ENCODE data around the gene LRRC4C.

The LRRC4C gene

GRCh38 chr11:40838181-40838683, 621.2 kb downstream of the LRRC4C start:
- no peak for DNase-seq

DNA sequence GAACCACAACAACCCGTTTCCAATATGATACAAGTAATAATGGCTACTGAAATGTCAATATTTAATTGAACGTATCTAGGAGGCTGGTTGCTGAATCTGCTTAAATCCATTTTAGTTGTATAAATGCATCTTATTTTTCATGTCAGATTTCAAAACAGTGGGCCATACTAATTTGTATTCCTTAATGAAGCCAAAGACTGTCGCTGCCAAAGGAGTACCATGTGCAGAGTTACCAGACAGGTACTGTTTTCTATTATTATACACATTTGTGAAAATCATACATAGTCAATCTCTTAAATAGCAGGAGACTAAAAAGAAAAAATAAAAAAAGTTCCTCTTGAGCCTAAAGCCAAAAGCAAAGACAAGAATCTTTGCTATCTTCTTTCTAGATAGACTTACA, 632.3 kb downstream of the LRRC4C start:
- DNase-seq, result no peak

DNA sequence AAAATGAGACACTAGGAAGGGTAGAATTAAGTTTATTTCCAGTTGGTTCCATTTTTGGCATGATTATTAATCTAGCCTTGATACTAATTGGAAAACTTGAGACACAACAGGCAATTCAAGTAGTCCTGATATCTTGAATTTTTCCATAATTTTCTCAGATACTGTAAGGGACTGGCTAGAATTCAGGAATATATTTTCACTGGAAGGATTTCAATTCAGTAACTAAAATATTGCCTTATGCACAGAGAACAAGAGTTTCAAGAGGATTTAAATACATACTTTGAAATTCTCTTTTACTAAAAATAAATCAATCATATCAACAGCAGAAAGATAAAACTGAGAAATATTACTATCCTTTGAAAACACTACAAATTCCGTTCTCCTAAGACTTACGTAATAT, 632.9 kb downstream of the LRRC4C start:
- DNase-seq, result no peak

- no peak for DNase-seq
Observed at GRCh38 chr11:40825201-40825834, 634.1 kb downstream of the LRRC4C start.

DNA sequence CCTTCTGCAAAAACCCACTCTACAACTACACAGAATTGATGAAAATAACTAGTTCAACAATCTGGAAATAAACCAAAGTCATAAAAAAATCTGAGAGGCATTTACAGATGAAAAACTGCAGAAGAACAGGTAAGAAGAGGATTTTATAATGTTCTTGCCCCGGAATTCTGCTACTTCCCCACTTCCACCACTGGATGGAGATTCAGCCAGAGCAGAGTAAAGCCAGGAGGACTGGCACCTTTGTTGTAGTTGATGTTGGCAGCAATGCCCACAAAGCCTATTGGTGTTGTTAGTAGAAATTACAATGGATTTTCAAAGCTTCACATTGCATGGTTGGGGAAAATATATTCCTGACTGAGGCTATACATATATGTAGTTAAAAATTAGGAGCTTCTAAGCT, 640.2 kb downstream of the LRRC4C start:
- no peak for DNase-seq

DNA sequence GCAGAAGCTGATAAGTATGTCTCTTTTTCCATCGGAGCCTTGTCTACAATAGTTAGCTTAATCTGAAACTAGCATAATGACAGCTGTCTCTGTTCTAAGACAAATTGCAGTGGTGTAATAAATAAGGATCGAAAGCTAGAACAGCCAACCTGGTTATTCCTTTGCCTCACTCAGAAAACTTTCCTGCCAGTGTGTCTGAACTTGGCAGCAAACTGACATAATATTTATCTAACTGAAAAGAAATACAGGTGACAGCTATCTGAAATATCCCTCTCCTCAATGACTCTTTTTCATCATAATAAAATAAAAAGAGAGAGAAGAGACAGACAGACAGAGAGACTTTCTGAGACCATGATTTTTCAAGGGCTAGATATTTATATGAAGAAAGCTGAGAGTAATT, 642.5 kb downstream of the LRRC4C start:
- DNase-seq, result no peak

- DNase-seq, result no peak
Observed at GRCh38 chr11:40797981-40798380, 661.5 kb downstream of the LRRC4C start.

GRCh38 chr11:40787224-40787623, 672.2 kb downstream of the LRRC4C start:
- DNase-seq, result no peak

DNA sequence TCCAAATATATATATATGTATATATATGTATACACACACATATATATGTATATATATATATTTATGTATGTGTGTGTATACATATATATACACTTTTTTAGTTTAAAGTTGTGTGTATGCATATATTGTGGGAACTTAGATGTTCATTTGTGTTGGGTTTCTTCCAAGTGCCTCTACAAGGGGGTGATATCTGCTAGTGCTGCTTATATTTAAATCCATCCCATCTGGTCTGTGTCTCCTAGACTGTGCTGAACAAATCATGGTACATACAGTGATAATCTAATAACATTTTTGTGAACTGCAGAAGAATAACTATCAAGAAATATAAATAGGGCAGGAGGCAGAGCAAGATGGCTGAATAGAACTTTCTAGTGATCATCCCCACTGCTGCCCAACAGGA, 696.4 kb downstream of the LRRC4C start:
- DNase-seq, result no peak

- no peak for DNase-seq
Observed at GRCh38 chr11:40759341-40759740, 700.1 kb downstream of the LRRC4C start.

DNA sequence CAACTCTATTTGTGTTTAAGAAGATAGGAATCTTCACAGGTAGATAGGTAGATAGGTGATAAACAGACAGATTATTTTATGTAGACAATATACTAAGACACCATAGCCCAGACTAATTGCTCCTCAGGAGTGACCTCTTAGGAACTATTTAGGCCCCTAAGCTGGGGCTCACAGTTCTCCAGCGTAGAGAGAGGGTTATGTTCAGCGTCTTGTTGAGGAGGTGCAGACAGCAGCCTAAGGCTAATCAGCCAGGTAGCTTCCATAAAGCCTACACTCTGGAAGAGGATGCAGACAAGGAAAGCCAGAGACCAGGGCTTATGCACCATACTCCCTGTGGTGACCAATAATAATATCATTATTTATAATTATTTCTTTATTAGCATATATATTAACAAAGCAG, 705.2 kb downstream of the LRRC4C start:
- no peak for DNase-seq

GRCh38 chr11:40746282-40746681, 713.2 kb downstream of the LRRC4C start:
- no peak for DNase-seq

DNA sequence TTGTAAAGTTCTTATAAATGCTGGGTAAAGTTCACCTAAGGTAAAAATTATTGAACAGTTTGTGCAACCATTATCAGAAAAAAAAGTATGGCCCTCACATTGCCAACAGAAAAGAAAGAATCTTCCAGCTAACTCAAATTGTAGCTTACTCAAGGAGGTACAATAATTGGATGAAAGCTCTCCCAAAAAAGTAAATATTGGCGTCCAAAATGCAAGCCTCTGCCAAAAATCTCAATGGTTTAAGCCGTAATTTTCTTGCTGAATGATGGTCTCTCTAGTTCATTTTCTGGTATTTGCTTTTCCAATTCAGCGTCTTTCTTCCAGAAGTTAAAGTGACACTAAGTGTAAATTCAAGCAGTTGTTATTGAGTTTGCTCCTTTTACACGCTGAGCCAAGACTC, 727.3 kb downstream of the LRRC4C start:
- no peak for DNase-seq

- DNase-seq, result no peak
Observed at GRCh38 chr11:40722179-40722795, 737.2 kb downstream of the LRRC4C start.

DNA sequence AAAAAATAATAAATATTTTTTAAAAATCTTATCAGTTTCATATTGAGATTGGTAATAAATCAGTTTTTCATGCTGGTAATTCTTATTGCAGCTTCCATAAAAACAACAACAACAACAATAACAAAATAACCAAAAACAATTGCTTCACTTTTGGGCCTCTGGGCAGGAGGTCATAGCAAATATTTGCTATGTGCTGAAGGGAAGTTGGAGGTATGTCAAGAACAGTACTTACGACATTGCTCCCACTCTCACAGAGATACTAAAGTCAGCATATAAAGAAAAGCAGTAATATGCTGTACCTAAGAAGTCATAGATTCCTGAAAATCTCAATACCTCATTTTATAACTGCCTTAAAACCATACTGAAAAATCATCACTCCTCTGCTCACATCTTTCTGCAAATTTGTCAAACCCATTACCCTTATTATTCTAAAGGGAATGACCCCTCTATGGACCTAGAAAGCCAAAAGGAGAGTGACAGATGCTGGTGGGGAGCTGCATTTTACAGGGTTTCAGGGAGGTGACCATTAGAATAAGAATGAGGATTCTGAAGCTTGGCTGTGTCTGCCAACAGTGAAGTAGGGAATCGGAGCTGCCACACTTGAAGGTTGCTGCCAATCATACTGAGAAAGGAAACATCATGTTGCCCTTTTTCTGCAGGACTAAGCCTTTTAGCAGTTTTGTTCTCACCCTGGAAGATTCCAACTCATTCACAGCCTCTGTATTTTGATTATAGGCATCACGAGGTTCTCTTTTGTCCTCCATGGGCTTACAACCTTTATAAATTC, 742.9 kb downstream of the LRRC4C start:
- no peak for DNase-seq

- no peak for DNase-seq
Observed at GRCh38 chr11:40713083-40713482, 746.4 kb downstream of the LRRC4C start.

DNA sequence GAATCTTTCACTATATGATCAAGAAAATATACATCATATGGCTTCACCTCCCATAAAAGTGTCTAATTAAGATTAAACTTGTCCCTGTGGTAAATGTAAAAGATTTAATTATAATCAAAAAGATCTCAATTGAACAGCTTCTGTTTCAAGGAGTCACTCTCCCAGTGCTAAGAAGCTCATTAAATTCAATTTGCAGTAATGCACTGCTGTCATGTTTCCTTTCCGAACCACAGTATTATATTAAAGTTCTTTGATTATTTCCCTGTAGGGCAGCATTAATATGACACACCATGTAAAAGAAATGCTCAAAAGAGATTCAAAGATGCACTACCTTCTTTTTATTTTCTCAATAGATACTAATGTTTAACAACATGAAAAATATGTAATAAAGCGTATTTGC, 758.4 kb downstream of the LRRC4C start:
- no peak for DNase-seq

DNA sequence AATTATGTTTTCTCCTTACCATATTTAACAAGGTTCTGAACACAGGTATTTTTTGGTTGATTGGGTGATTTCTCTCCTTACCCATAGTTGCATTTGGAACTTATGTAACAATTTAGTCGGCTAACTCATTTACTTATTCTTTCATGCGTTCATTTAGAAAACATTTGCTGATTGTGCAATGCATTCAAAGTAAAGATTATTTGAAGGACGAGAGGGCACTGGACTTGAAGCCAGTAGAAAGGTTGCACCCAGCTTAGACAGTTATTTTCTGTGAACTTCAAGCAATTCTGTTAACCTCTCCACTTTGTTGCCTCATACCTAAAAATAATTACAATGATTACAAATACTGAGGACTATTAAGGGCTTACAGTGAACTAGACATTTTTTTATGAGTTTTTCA, 769.6 kb downstream of the LRRC4C start:
- no peak for DNase-seq

DNA sequence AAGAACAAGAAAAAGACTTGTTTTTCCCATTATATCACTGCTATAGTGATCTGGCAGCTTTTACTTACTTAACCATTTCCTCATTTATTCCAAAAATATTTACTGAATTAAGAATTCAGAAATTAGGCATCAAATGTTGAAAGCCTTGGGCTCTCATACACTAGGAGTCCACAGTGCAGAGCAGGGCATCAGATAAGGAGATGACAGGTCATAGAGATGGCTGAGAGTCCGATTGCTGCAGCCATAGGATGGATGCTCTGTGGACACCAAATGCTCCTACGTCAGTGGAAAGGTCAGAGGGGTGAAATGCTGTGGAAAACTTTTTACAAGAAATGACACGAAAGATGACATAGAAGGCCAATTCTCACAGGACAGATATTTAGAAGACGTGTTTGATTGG, 771.1 kb downstream of the LRRC4C start:
- no peak for DNase-seq

DNA sequence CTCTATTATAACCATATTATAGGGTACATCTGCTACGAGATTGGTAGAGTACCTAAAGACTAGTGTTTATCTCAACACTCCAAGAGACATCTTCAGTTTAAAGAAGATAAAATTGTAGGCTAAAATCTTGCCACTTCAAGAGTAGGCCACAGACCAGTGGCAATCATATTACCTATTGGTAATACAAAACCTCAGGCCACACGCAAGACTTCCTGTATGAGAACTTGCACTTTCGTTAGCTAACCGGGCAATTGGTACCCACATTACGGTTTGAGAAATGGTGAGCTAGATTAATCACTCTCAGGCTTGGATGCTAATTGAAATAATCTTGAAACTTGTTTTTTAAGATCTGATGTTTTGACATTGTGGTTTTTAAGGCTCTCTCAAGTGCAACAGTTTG, 772.7 kb downstream of the LRRC4C start:
- DNase-seq, result no peak

DNA sequence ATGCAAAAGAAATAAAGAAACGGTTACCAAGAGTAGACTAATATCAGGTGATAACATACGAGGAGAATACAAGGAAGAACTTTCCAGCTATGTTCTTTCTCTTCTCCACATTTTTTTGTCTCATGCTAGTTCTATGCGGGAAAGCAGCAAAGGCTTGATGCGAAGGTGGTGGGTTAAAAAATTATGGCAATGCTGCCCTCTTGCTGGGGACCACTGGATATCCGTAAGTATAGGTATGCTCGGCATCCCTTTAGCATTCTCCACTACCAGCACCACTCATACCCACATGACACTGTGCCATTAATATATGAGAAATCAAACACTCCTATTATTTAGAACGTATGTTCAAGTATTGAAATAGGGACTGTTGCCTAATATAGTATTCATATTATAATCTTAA, 776.4 kb downstream of the LRRC4C start:
- DNase-seq, result no peak

DNA sequence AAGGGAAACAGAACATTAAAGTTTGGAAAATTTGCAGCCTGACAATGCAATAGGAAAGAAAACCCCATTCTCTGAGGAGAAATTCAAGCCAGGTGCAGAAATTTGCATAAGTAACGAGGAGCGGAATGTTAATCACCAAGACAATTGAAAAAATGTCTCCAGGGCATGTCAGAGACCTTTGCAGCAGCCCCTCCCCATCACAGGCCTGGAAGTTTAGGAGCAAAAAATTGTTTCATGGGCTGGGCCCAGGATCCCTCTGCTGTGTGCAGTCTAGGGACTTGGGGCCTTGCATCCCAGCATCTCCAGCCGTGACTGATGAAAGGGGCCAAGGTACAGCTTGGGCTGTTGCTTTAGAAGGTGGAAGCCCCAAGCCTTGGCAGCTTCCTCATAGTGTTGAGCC, 780.2 kb downstream of the LRRC4C start:
- no peak for DNase-seq

GRCh38 chr11:40647295-40647694, 812.2 kb downstream of the LRRC4C start:
- no peak for DNase-seq

DNA sequence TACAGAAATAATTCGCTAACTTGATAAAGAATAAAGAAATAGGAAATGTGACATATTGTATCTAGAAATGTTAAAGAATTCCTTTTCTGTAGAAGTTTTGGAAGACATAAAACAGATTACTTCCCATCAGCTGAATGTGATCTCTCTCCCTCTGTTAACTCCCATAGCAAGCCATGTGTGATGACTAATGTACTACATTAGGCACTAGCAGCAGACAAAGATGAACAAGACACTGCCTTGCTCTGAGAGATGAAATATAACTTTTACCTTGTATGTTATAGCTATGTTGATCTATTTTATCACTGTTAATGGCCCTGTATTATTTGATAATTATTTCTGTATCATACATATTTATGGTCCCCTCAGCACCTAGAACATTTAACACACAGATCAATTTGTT, 817.2 kb downstream of the LRRC4C start:
- no peak for DNase-seq

Measured in CD4-positive, alpha-beta T cell treated with Interferon gamma for 1 hour (primary cell).